ENCODE results near the gene THEM4. TPM values are rescaled to one million over a fixed set of nuclear protein-coding genes. Genes with fewer than 3 reads are reported as not detected.
"Not testable (repeated sequence)": the region's sequence is repeated elsewhere in the genome, so short reads cannot be mapped to it uniquely, and the experiment has no call there.

The THEM4 gene
- total RNA-seq, 1 donor from 2014 or later = 2.6 TPM

DNA sequence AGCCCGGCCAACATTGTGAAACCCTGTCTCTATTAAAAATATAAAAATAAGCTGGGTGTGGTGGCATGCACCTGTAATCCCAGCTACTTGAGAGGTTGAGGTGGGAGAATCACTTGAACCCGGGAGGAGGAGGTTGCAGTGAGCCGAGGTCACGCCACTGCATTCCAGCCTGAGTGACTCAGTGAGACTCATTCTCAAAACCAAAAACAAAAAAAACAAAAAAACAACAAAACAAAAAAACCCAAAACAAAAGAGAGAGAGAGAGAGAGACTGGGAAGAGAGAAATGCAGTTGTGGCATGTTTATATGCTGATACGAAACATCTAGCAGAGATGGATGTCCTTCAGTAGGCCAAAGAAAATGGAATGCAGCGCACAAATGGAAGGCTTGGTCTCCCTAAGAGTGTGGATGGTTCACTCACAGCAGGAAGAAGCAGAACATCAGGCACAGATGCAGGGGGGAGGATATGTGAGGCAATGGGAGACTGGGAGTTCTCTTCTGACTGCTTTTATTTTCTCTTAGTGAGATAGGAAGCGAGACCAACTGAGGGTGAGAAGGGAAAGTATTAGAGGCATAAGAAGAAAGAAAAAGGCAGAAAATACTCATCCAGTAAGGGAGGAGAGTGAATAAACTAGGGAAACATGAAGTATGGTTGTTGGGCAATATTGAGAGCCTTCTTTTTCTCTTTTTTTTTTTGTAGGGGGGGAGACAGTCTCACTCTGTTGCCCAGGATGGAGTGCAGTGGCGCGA, 16.0 kb downstream of the THEM4 start:
- DNase-seq (ENCODE audit: low read depth in 2 of 2) = peak in 1 of 2 donors; percentile 14

DNA sequence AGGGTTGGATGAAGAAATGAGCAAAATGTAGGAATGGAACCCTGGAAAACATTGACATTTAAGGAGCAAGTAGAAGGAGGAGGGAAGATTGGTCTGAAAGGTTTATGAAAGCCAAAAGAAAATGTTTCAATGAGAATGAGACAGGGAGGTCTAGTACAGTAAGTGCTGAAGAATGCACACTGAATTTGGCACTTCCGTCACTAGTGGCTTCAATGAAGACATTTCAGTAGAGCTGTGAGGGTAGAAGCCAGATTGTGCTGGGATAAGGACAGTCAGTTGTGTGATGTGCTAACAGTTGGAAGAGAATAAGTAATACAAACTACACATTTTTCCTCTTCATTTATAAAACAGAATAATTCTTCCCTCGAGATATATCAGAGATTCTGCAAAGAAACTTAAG, 17.1 kb downstream of the THEM4 start:
- peak in 1 of 2 donors; percentile 22 for DNase-seq (ENCODE audit: low read depth in 2 of 2)

DNA sequence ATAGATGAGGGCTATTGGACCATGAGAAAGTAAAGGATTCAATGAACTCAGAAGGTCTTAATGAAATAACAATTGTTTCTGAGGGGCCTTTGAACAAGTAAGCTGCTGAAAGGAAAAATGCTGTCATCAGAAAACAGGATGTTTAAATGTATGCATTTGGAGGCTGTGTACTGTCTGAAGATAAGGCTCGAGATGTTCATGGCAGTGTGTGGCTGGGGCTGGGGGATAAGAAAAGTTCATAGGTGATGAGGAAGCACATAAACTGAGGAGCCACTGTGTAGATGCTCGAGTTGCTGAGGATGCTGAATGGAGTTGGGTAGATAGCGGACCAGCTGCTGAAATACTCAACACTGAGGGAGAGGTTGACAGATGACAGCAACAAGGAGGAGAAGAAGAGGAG, 17.8 kb downstream of the THEM4 start:
- no peak for DNase-seq (ENCODE audit: low read depth in 2 of 2)

DNA sequence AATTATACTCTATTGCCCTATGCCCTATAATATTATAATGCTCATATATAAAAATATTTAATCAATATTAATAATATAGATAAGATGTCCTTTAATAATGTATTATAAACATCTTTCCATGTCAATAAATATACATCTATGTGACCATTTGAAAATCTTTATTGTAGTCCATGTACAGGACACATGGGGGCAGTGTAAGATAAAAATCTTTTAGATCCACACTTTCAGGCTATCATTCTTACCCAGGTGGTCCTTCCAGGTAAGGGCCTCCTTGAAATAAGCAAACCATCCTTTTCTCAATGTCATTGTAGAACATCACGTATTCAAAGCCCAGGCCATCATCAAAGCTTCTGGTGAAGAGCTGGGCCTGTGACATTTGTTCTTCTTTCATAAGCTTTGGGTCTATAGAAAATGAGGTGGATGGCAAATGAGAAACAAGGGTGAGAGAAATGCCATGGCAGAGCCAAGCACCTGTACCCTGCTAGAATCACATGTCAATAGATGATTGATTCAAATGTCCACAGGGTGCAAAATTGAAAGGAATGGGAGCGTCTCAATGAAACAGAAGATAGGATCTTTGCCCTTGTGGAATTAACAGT, 20.2 kb downstream of the THEM4 start:
- peak; percentile 38 to 55 for DNase-seq (ENCODE audit: low read depth in 2 of 2)

DNA sequence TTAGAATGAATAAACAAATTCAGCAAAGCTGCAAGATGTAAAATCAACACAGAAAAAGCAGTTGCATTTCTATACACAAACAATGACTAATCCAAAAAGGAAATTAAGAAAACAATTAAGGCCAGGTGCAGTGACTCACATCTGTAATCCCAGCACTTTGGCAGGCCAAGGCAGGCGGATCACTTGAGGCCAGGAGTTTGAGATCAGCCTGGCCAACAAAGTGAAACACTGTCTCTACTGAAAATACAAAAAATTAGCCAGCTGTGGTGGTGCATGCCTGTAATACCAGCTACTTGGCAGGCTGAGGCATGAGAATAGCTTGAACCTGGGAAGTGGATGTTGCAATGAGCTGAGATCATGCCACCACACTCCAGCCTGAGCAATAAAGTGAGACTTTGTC, 22.3 kb downstream of the THEM4 start:
- peak in 1 of 2 donors; percentile 77 for DNase-seq (ENCODE audit: low read depth in 2 of 2)

DNA sequence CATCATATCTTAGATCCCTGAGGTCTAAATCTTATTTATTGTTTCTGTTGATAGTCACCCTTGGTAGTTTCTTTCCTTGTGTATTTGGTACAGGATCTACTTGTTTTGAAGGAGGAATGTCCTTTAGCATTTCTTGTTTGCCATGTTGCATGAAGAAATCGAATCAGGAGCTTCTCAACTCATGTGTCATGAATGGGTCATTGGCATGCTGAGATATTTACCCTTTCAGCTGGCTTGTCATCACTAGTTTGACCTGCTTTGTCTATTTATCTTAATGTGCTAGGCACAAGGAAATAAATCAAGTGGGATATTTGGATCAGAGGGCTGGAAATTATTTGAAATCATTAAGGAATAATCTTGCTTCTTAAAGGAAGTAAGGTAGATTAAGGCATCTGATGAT, 23.8 kb downstream of the THEM4 start:
- no peak for DNase-seq (ENCODE audit: low read depth in 2 of 2)

DNA sequence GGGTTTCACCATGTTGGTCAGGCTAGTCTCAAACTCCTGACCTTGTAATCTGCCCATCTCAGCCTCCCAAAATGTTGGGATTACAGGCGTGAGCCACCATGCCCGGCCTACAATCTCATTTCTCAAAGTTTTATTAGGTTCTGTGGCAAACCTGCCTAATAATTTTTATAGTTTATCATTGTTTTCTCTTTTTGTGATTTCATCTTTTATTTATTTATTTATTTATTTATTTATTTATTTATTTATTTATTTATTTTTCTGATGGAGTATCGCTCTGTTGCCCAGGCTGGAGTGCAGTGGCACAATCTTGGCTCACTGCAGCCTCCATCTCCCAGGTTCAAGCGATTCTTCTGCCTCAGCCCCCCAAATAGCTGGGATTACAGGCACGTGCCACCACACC, 24.4 kb downstream of the THEM4 start:
- not testable (repeated sequence) for DNase-seq (ENCODE audit: low read depth in 2 of 2)

DNA sequence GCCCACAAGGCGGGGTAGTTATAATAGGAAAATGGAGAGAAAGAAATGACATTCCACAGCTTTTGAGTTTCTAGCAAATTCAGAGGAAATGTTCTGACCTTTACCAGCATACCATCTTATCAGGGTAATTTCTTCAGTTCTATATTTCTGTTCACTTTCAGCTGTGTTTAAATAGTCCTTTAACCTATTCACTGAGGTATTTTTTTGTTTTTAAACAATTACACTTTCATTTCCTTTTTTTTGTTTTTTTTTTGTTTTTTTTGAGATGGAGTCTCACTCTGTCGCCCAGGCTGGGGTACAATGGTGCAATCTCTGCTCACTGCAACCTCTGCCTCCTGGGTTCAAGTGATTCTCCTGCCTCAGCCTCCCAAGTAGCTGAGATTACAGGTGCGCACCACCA, 24.9 kb downstream of the THEM4 start:
- DNase-seq (ENCODE audit: low read depth in 2 of 2) = not testable (repeated sequence)

DNA sequence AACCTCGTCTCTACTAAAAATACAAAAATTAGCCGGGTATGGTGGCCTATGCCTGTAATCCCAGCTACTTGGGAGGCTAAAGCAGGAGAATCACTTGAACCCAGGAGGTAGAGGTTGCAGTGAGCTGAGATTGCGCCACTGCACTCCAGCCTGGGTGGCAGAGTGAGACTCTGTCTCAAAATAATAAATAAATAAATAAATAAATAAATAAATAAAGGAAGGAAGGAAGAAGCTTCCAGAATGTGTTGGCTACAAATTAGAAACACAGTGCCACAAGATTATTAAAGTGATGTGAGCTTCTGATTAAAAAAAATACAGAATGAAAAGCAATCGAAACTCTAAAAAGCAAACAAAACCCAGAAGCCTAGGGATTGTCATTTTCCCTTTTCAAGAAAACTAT, 25.4 kb downstream of the THEM4 start:
- not testable (repeated sequence) for DNase-seq (ENCODE audit: low read depth in 2 of 2)

DNA sequence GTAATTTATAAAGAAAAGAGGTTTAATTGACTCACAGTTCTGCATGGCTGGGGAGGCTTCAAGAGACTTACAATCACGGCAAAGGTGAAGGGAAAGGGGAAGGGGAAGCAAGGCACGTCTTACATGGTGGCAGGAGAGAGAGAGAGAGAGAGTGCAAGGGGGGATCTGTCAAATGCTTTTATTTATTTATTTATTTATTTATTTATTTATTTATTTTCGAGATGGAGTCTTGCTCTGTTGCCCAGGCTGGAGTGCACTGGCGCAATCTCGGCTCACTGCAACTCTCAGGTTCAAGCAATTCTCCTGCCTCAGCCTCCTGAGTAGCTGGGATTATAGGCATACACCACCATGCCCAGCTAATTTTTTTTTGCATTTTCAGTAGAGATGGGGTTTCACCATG, 26.4 kb downstream of the THEM4 start:
- not testable (repeated sequence) for DNase-seq (ENCODE audit: low read depth in 2 of 2)

DNA sequence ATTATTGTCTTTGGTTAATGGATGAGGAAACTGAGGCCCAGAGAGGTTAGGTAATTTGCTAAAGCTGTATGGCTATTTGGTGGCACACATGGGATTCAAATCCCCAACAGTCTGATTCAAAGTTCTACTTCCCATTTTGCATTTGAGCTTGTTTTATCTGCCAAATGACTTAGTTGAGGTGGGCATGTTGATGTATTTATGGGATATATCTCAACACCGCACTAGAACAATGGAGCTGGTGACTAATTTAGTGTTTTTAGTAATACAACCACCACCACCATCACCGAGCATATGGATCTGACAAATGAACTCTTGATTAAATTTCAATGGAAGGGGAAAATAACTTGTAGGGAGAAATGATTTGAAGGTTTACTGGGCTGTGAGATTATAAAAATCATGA, 26.8 kb downstream of the THEM4 start:
- DNase-seq (ENCODE audit: low read depth in 2 of 2) = peak in 1 of 2 donors; percentile 82

DNA sequence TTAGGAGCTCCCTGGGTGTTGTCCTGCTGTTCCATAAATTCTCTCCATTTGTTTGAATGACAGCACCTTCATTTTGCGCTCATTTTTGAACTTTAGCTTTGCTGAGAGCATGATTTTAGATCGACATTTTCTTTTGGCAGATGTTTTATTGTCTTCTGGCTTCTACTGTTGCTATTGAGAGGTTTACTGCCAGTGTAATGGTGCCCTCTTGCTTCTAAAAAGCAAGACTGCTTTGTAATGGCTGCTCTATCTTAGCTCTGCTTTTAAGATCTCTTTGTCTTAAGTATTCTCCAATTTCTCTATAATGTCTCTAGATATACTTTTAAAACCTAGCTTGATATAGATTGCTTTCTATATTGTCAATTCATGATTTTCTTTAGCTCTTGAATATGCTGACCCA, 27.8 kb downstream of the THEM4 start:
- DNase-seq (ENCODE audit: low read depth in 2 of 2) = peak in 1 of 2 donors; percentile 55

DNA sequence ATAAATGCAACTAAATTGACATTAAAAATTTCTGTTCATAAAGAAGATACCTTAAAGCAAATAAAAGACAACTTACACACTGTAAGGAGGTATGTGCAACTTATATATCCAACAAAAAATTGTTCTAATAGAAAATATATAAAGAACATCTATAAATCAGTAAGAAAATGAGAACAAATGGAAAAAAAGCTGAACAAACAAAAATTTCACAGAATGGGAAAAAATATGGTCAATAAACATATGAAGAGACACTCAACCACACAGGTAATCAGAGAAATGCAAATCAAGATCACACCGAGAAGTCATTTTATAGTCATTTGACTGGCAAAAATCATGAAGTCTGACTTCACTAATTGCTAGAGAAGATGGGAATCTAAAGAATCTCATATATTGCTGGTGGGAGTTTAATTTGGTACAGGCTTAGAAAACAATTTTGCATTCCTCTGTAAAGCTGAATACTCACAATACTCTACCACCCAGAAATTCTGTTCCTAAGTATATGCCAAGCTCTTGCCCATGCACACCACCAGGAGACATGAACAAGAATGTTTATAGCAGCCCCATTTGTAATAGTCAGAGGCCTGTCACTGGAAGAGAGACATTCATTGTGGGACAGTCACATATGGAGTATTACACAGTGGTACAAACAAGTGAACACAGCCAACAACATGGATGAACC, 33.8 kb downstream of the THEM4 start:
- no peak for DNase-seq (ENCODE audit: low read depth in 2 of 2)

DNA sequence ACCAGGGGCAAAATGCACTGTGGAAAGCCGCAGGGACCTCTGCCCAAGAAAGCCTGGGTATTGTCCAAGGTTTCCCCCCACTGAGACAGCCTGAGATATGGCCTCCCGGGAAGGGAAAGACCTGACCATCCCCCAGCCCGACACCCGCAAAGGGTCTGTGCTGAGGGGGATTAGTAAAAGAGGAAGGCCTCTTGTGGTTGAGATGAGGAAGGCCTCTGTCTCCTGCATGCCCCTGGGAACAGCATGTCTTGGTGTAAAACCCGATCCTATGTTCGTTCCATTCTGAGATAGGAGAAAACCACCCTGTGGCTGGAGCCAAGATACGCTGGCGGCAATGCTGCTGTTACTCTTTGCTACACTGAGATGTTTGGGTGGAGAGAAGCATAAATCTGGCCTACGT, 36.5 kb downstream of the THEM4 start:
- not testable (repeated sequence) for DNase-seq (ENCODE audit: low read depth in 2 of 2)

DNA sequence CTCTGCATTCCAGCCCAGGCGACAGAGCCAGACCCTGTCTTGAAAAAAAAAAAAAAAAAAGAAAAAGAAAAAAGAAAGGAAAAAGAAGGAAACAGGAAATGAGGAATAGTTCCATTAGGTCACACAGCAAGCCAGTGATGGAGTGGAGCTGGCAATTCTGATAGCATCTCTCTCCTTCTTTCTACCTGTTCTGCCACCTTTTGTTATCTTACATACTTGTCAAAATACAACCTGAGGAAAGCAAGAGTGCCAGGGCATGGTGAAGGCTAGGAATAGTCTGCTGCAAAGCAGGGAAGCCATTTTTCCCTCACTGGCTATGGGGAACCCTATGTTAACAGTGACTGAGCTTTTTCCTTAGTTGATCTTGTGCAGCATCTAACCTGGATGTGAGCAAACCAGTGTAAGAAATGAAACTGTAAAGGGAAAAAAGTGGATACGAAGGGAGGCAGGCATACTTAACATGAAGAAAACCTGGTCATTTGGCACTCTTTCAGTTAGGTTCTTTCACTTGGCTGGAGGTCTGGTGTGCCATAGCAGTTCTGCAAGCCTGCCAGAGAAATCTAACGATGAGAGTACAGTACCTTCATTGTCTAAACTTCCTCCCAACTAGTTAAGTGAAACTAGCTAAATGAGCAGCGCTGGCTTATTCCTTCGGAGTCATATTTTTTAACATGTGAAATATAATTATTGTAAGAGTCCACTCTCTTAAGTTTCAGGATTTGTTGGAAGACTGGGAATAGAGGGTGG, 37.9 kb downstream of the THEM4 start:
- DNase-seq (ENCODE audit: low read depth in 2 of 2) = no peak

DNA sequence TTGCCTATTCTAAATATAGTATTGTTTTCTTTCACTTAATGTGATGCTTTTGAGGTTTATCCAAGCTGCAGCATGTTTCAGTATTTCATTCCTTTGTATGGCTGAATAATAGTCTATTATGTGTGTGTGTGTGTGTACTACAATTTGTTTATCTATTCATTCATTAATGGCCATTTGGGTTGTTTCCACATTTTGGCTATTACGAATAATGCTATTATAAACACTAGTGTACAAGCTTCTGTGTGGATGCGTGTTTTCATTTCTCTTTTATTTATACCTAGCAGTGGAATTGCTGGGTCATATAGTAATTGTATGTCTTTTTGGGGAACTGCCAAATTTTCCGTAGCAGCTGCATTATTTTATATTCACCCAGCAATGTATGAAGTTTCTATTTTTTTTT, 40.8 kb downstream of the THEM4 start:
- DNase-seq (ENCODE audit: low read depth in 2 of 2) = peak in 1 of 2 donors; percentile 47

DNA sequence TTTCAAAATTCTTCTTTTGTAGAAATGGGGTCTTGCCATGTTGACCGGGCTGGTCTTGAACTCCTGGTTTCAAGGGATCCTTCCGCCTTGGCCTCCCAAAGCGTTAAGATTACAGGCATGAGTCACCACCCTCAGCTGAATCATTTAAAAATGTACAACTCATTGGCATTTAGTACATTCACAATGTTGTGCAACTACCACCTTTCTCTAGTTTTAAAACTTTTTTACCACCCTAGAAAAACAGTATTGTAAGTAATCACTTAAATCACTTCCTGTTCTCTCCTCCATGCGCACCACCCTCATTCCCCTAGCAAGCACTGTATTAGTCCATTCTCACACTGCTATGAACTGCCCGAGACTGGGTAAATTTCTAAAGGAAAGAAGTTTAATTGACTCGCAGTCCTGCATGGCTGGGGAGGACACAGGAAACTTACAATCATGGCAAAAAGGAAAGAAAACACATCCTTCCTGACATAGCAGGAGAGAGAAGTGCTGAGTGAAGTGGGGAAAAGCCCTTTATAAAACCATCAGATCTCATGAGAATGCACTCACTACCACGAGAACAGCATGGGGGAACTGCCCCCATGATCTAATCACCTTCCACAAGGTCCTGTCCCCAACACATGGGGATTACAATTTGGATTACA, 41.4 kb downstream of the THEM4 start:
- DNase-seq (ENCODE audit: low read depth in 2 of 2) = peak; percentile 56 to 94

DNA sequence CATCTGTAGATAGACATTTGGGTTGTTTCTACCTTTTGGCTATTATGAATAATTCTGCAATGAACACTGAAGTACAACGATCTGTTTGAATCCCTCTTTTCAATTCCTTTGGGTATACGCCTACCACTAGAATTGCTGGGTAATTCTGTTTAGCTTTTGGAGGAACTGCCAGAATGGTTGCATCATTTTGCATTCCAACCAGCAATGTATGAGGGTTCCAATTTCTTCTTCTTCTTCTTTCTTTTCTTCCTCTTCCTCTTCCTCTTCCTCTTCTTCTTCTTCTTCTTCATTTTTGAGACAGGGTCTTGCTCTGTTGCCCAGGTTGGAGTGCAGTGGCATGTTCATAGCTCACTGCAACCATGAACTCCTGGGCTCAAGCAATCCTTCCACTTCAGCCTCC, 42.0 kb downstream of the THEM4 start:
- no peak for DNase-seq (ENCODE audit: low read depth in 2 of 2)

DNA sequence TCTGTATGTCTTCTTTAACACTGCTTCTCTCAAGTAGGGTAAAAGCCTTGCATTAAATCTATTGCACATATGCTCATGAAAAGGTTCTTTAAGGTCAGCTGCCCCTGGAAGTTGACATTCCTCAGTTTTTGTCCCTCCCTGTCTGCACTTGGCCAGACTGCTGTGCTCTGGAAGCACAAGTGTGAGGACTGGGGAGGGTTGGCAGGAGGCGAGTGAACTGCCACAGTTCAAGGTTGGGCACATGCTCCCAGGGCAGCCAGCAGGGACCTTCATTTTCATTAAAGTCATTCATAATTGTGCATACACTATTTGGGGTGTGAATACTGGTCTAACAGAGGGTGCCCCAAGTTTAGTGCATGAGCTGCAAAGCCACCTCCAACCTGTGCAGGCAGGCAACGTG, 44.9 kb downstream of the THEM4 start:
- no peak for DNase-seq (ENCODE audit: low read depth in 2 of 2)

DNA sequence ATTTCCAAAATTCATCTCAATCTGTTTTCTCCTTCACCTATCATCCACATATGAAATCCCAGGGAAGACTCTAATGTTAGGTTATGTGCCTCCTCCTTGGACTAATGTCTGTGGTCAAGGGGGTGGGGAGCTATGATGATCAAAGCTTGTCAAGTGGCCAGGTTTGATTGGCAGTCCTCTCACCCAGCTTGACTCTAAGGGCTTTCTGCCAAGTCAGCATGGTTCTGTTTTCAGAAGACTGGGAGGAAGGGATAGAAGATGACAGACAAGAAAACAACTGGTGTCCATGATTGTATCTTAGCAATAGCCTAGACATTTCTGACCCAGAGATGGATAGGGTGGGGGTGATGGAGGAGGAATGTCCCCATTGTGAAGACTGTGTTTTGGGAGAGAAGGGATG, 46.7 kb downstream of the THEM4 start:
- DNase-seq (ENCODE audit: low read depth in 2 of 2) = no peak

DNA sequence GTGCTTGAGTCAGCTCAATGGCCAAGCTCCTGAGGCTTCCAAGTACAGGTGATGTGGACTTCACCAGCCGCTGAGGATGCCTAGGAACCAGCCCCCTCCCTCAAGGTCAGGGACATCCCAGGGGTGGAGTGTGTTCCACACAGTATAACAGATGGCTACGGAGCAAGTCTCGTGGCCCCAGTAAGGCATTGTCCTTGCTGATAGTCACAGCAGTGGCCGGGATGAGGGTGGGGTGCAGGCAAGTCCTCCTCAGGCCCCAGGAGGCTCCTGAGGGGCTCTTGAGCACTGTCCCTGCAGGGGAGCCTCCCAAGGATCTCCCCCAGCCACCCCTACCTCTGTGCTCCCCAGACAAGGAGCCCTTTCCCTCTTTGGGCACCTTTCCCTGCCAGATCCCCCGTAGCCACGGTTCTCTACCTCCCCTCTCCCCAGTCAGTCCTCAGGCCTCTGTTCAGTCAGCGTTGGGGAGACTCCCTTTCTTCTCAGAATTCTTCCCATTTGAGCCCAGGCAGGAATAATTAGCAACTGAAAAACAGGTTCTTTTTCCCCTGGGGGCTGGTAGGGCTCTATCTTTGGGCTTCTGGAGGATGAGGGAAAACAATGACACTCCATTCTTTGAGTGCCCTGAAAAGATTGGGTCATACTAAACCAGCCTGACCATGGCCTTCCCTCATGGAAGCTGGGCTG, 48.7 kb downstream of the THEM4 start:
- DNase-seq (ENCODE audit: low read depth in 2 of 2) = no peak

Measured in lung microvascular endothelial cell (primary cell).